ENCODE data around the gene TRA2A.
A peak's percentile ranks its signal among the peaks of the same experiment; 100 is the strongest.

The TRA2A gene

GRCh38 chr7:23531794-23532489, at the start of gene TRA2A:
Gene TRA2A, minus strand, starts transcription at chr7:23531981. Its CDS starts 157 bp downstream, at chr7:23531824.
- Histone ChIP-seq H3K27ac (ENCODE audit: low read depth, low read length) (peak within 1 kb of the TSS; percentile 97), H3K4me3 (ENCODE audit: low read depth in 1 of 5, low read length in 5 of 5) (peak within 1 kb of the TSS; percentile 87 to 99 (median 98)), H3K27me3 (ENCODE audit: control insufficient read depth in 5 of 5, insufficient read depth in 4 of 5, low read length in 5 of 5) (no peaks in the 10 kb centered on the region), H3K36me3 (ENCODE audit: control insufficient read depth in 5 of 5, insufficient read depth in 5 of 5, low read length in 5 of 5) (no peaks in the 10 kb centered on the region), H3K4me1 (ENCODE audit: control insufficient read depth in 5 of 5, insufficient read depth in 5 of 5, low read length in 5 of 5) (peaks cover 0 to 38% (median 25%) of the 10 kb centered on the region in 5 donors), H3K9me3 (ENCODE audit: control insufficient read depth in 5 of 5, low read length in 5 of 5) (no peaks in the 10 kb centered on the region), H3K9ac (ENCODE audit: low read length in 5 of 5) (peak within 1 kb of the TSS; percentile 90 to 99 (median 98))

GRCh38 chr7:23570592-23571200, 38.9 kb upstream of the TRA2A start:
- no peaks in the 10 kb centered on the region for H3K36me3 ChIP-seq (ENCODE audit: control insufficient read depth in 5 of 5, insufficient read depth in 5 of 5, low read length in 5 of 5)
- no peak overlapping the region for H3K4me3 ChIP-seq (ENCODE audit: low read depth in 1 of 5, low read length in 5 of 5)
- no peak overlapping the region for H3K9ac ChIP-seq (ENCODE audit: low read length in 5 of 5)
- H3K9me3 ChIP-seq (ENCODE audit: control insufficient read depth in 5 of 5, low read length in 5 of 5), result no peaks in the 10 kb centered on the region
- H3K4me1 ChIP-seq (ENCODE audit: control insufficient read depth in 5 of 5, insufficient read depth in 5 of 5, low read length in 5 of 5), result no peaks in the 10 kb centered on the region
- no peak overlapping the region for H3K27ac ChIP-seq (ENCODE audit: low read depth, low read length)
- no peaks in the 10 kb centered on the region for H3K27me3 ChIP-seq (ENCODE audit: control insufficient read depth in 5 of 5, insufficient read depth in 4 of 5, low read length in 5 of 5)

- H3K27me3 ChIP-seq (ENCODE audit: control insufficient read depth in 5 of 5, insufficient read depth in 4 of 5, low read length in 5 of 5), result no peaks in the 10 kb centered on the region
- H3K4me3 ChIP-seq (ENCODE audit: low read depth in 1 of 5, low read length in 5 of 5), result no peak overlapping the region
- no peak overlapping the region for H3K9ac ChIP-seq (ENCODE audit: low read length in 5 of 5)
- no peak overlapping the region for H3K27ac ChIP-seq (ENCODE audit: low read depth, low read length)
- H3K36me3 ChIP-seq (ENCODE audit: control insufficient read depth in 5 of 5, insufficient read depth in 5 of 5, low read length in 5 of 5), result no peaks in the 10 kb centered on the region
- no peaks in the 10 kb centered on the region for H3K4me1 ChIP-seq (ENCODE audit: control insufficient read depth in 5 of 5, insufficient read depth in 5 of 5, low read length in 5 of 5)
- H3K9me3 ChIP-seq (ENCODE audit: control insufficient read depth in 5 of 5, low read length in 5 of 5), result no peaks in the 10 kb centered on the region
Observed at GRCh38 chr7:23558303-23558702, 26.5 kb upstream of the TRA2A start.

GRCh38 chr7:23547662-23548061, 15.9 kb upstream of the TRA2A start:
- H3K4me1 ChIP-seq (ENCODE audit: control insufficient read depth in 5 of 5, insufficient read depth in 5 of 5, low read length in 5 of 5), result peaks cover 0 to 3% (median 0%) of the 10 kb centered on the region in 5 donors
- H3K4me3 ChIP-seq (ENCODE audit: low read depth in 1 of 5, low read length in 5 of 5), result no peak overlapping the region
- peaks cover 0 to 4% (median 0%) of the 10 kb centered on the region in 5 donors for H3K9me3 ChIP-seq (ENCODE audit: control insufficient read depth in 5 of 5, low read length in 5 of 5)
- H3K27ac ChIP-seq (ENCODE audit: low read depth, low read length), result no peak overlapping the region
- no peaks in the 10 kb centered on the region for H3K36me3 ChIP-seq (ENCODE audit: control insufficient read depth in 5 of 5, insufficient read depth in 5 of 5, low read length in 5 of 5)
- no peaks in the 10 kb centered on the region for H3K27me3 ChIP-seq (ENCODE audit: control insufficient read depth in 5 of 5, insufficient read depth in 4 of 5, low read length in 5 of 5)
- no peak overlapping the region for H3K9ac ChIP-seq (ENCODE audit: low read length in 5 of 5)

GRCh38 chr7:23546897-23547572, 15.3 kb upstream of the TRA2A start:
- H3K9me3 ChIP-seq (ENCODE audit: control insufficient read depth in 5 of 5, low read length in 5 of 5), result peaks cover 0 to 4% (median 0%) of the 10 kb centered on the region in 5 donors
- H3K4me3 ChIP-seq (ENCODE audit: low read depth in 1 of 5, low read length in 5 of 5), result no peak overlapping the region
- no peak overlapping the region for H3K27ac ChIP-seq (ENCODE audit: low read depth, low read length)
- peaks cover 0 to 3% (median 0%) of the 10 kb centered on the region in 5 donors for H3K4me1 ChIP-seq (ENCODE audit: control insufficient read depth in 5 of 5, insufficient read depth in 5 of 5, low read length in 5 of 5)
- no peaks in the 10 kb centered on the region for H3K36me3 ChIP-seq (ENCODE audit: control insufficient read depth in 5 of 5, insufficient read depth in 5 of 5, low read length in 5 of 5)
- no peak overlapping the region for H3K9ac ChIP-seq (ENCODE audit: low read length in 5 of 5)
- no peaks in the 10 kb centered on the region for H3K27me3 ChIP-seq (ENCODE audit: control insufficient read depth in 5 of 5, insufficient read depth in 4 of 5, low read length in 5 of 5)

GRCh38 chr7:23545493-23545892, 13.7 kb upstream of the TRA2A start:
- H3K4me3 ChIP-seq (ENCODE audit: low read depth in 1 of 5, low read length in 5 of 5), result no peak overlapping the region
- H3K9ac ChIP-seq (ENCODE audit: low read length in 5 of 5), result no peak overlapping the region
- no peak overlapping the region for H3K27ac ChIP-seq (ENCODE audit: low read depth, low read length)
- peaks cover 0 to 4% (median 0%) of the 10 kb centered on the region in 5 donors for H3K9me3 ChIP-seq (ENCODE audit: control insufficient read depth in 5 of 5, low read length in 5 of 5)
- no peaks in the 10 kb centered on the region for H3K36me3 ChIP-seq (ENCODE audit: control insufficient read depth in 5 of 5, insufficient read depth in 5 of 5, low read length in 5 of 5)
- H3K27me3 ChIP-seq (ENCODE audit: control insufficient read depth in 5 of 5, insufficient read depth in 4 of 5, low read length in 5 of 5), result no peaks in the 10 kb centered on the region
- peaks cover 0 to 3% (median 0%) of the 10 kb centered on the region in 5 donors for H3K4me1 ChIP-seq (ENCODE audit: control insufficient read depth in 5 of 5, insufficient read depth in 5 of 5, low read length in 5 of 5)

GRCh38 chr7:23544913-23545354, 13.2 kb upstream of the TRA2A start:
- H3K27ac ChIP-seq (ENCODE audit: low read depth, low read length), result no peak overlapping the region
- no peak overlapping the region for H3K4me3 ChIP-seq (ENCODE audit: low read depth in 1 of 5, low read length in 5 of 5)
- H3K4me1 ChIP-seq (ENCODE audit: control insufficient read depth in 5 of 5, insufficient read depth in 5 of 5, low read length in 5 of 5), result peaks cover 0 to 3% (median 0%) of the 10 kb centered on the region in 5 donors
- no peaks in the 10 kb centered on the region for H3K36me3 ChIP-seq (ENCODE audit: control insufficient read depth in 5 of 5, insufficient read depth in 5 of 5, low read length in 5 of 5)
- no peaks in the 10 kb centered on the region for H3K27me3 ChIP-seq (ENCODE audit: control insufficient read depth in 5 of 5, insufficient read depth in 4 of 5, low read length in 5 of 5)
- no peak overlapping the region for H3K9ac ChIP-seq (ENCODE audit: low read length in 5 of 5)
- H3K9me3 ChIP-seq (ENCODE audit: control insufficient read depth in 5 of 5, low read length in 5 of 5), result peaks cover 0 to 4% (median 0%) of the 10 kb centered on the region in 5 donors

- peaks cover 0 to 3% (median 0%) of the 10 kb centered on the region in 5 donors for H3K4me1 ChIP-seq (ENCODE audit: control insufficient read depth in 5 of 5, insufficient read depth in 5 of 5, low read length in 5 of 5)
Observed at GRCh38 chr7:23542752-23543151, 11.0 kb upstream of the TRA2A start.

GRCh38 chr7:23539494-23539907, 7.7 kb upstream of the TRA2A start:
- no peak overlapping the region for H3K4me3 ChIP-seq (ENCODE audit: low read depth in 1 of 5, low read length in 5 of 5)
- H3K4me1 ChIP-seq (ENCODE audit: control insufficient read depth in 5 of 5, insufficient read depth in 5 of 5, low read length in 5 of 5), result no peaks in the 10 kb centered on the region
- H3K9ac ChIP-seq (ENCODE audit: low read length in 5 of 5), result no peak overlapping the region
- H3K36me3 ChIP-seq (ENCODE audit: control insufficient read depth in 5 of 5, insufficient read depth in 5 of 5, low read length in 5 of 5), result no peaks in the 10 kb centered on the region
- no peak overlapping the region for H3K27ac ChIP-seq (ENCODE audit: low read depth, low read length)
- peaks cover 0 to 4% (median 0%) of the 10 kb centered on the region in 5 donors for H3K9me3 ChIP-seq (ENCODE audit: control insufficient read depth in 5 of 5, low read length in 5 of 5)
- H3K27me3 ChIP-seq (ENCODE audit: control insufficient read depth in 5 of 5, insufficient read depth in 4 of 5, low read length in 5 of 5), result no peaks in the 10 kb centered on the region

More at GRCh38 chr7:23542752-23543151, 11.0 kb upstream of the TRA2A start:
- Histone ChIP-seq H3K4me3 (ENCODE audit: low read depth in 1 of 5, low read length in 5 of 5) (no peak overlapping the region), H3K27ac (ENCODE audit: low read depth, low read length) (no peak overlapping the region), H3K36me3 (ENCODE audit: control insufficient read depth in 5 of 5, insufficient read depth in 5 of 5, low read length in 5 of 5) (no peaks in the 10 kb centered on the region), H3K9ac (ENCODE audit: low read length in 5 of 5) (no peak overlapping the region), H3K9me3 (ENCODE audit: control insufficient read depth in 5 of 5, low read length in 5 of 5) (peaks cover 0 to 4% (median 0%) of the 10 kb centered on the region in 5 donors), H3K27me3 (ENCODE audit: control insufficient read depth in 5 of 5, insufficient read depth in 4 of 5, low read length in 5 of 5) (no peaks in the 10 kb centered on the region)

GRCh38 chr7:23538301-23538700, 6.5 kb upstream of the TRA2A start:
- no peak overlapping the region for H3K27ac ChIP-seq (ENCODE audit: low read depth, low read length)
- H3K4me3 ChIP-seq (ENCODE audit: low read depth in 1 of 5, low read length in 5 of 5), result no peak overlapping the region
- no peaks in the 10 kb centered on the region for H3K27me3 ChIP-seq (ENCODE audit: control insufficient read depth in 5 of 5, insufficient read depth in 4 of 5, low read length in 5 of 5)
- no peaks in the 10 kb centered on the region for H3K36me3 ChIP-seq (ENCODE audit: control insufficient read depth in 5 of 5, insufficient read depth in 5 of 5, low read length in 5 of 5)
- H3K9me3 ChIP-seq (ENCODE audit: control insufficient read depth in 5 of 5, low read length in 5 of 5), result peaks cover 0 to 4% (median 0%) of the 10 kb centered on the region in 5 donors
- no peaks in the 10 kb centered on the region for H3K4me1 ChIP-seq (ENCODE audit: control insufficient read depth in 5 of 5, insufficient read depth in 5 of 5, low read length in 5 of 5)
- H3K9ac ChIP-seq (ENCODE audit: low read length in 5 of 5), result no peak overlapping the region

Data from subcutaneous abdominal adipose tissue (tissue), 5 donors.